Endometrium (tissue), 2 donors: ENCODE data around the gene COL4A6.
"Not testable (repeated sequence)": the region's sequence is repeated elsewhere in the genome, so short reads cannot be mapped to it uniquely, and the experiment has no call there.

Source experiments
- FAIRE-seq: peaks from 2 replicates; lab custom pipeline; 2012; peaks lifted over from hg19 to GRCh38; lab: Jason Lieb, UNC
- donor health status: control.
- donor health status: control.

COL4A6 gene

GRCh38 chrX:108399418-108400165 is 38.6 kb downstream of the COL4A6 start:
- no peak for FAIRE-seq

- no peak for FAIRE-seq
Observed at GRCh38 chrX:108397627-108398391, 40.4 kb downstream of the COL4A6 start.

GRCh38 chrX:108396986-108397385 is 41.2 kb downstream of the COL4A6 start:
- FAIRE-seq = no peak

GRCh38 chrX:108396188-108396891 is 41.9 kb downstream of the COL4A6 start:
- no peak for FAIRE-seq

GRCh38 chrX:108390976-108391717 is 47.1 kb downstream of the COL4A6 start:
- FAIRE-seq = not testable (repeated sequence)

GRCh38 chrX:108384783-108385182 is 53.4 kb downstream of the COL4A6 start:
- no peak for FAIRE-seq

GRCh38 chrX:108380222-108380621 is 58.0 kb downstream of the COL4A6 start:
- no peak for FAIRE-seq

- FAIRE-seq = not testable (repeated sequence)
Observed at GRCh38 chrX:108376821-108377220, 61.4 kb downstream of the COL4A6 start.

GRCh38 chrX:108375591-108375990 is 62.6 kb downstream of the COL4A6 start:
- FAIRE-seq = not testable (repeated sequence)

GRCh38 chrX:108366644-108367406 is 71.4 kb downstream of the COL4A6 start:
- FAIRE-seq = no peak

- no peak for FAIRE-seq
Observed at GRCh38 chrX:108362026-108362425, 76.2 kb downstream of the COL4A6 start.

- no peak for FAIRE-seq
Observed at GRCh38 chrX:108361316-108361715, 76.9 kb downstream of the COL4A6 start.

GRCh38 chrX:108359806-108360602 is 78.2 kb downstream of the COL4A6 start:
- no peak for FAIRE-seq

- FAIRE-seq = no peak
Observed at GRCh38 chrX:108353452-108353851, 84.8 kb downstream of the COL4A6 start.

GRCh38 chrX:108349210-108349609 is 89.0 kb downstream of the COL4A6 start:
- no peak for FAIRE-seq

GRCh38 chrX:108348525-108348924 is 89.7 kb downstream of the COL4A6 start:
- no peak for FAIRE-seq

GRCh38 chrX:108347800-108348199 is 90.4 kb downstream of the COL4A6 start:
- FAIRE-seq = no peak

- FAIRE-seq = peak; percentile 80
Observed at GRCh38 chrX:108344216-108344615, 94.0 kb downstream of the COL4A6 start.

- FAIRE-seq = no peak
Observed at GRCh38 chrX:108341947-108342346, 96.3 kb downstream of the COL4A6 start.

- FAIRE-seq = no peak
Observed at GRCh38 chrX:108332281-108332680, 105.9 kb downstream of the COL4A6 start.
